Measurements from ENCODE around the gene CELA2A. TPM values are rescaled to one million over a fixed set of nuclear protein-coding genes. Genes with fewer than 3 reads are reported as not detected.
"Not testable (repeated sequence)": the region's sequence is repeated elsewhere in the genome, so short reads cannot be mapped to it uniquely, and the experiment has no call there.

Gene CELA2A
- total RNA-seq, 4 donors from 2014 or later: 0.42 to 9.3 (median 1.5) TPM

DNA sequence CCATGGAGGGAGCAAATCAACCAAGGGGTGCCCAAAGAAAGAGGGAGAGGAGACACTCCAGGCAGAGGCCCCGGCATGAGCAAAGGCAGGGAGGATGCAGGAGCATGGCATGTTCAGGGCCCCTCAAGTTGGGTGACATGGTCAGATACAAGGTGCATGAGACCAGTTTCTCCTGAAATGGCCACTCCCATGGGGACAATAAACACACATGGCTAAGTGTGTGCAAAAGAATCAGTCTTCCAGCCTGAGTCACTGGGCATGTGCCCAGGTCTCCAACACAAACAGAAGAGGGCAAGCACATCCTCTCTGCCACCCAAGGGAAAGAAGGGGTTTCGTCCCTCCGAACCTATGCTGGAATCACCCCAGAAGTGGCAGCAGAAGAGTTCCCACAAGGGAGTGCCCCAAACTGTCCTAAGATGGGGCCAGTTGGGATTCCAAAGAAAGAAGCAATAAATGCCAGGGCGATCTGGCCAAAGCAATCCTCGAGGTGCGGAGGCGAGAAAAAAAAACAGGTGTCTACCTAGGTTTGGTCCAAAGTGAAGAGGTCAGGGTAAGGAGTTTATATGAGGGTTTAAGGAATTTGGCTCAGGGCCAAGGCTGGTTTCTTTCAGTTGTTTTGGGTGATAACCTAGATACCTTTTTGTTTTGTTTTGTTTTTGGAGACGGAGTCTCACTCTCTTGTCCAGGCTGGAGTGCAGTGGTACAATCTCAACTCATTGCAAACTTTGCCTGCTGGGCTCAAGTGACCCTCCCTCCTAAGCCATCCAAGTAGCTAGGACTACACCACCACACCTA, 54.3 kb downstream of the CELA2A start:
- WGBS, 2 donors: 85 to 88% methylated on average over 8 of the region's 8 CpGs
- H3K27me3 ChIP-seq: no peaks in the 10 kb centered on the region
- DNase-seq (ENCODE audit: low spot score in 2 of 2): no peak
- no peak overlapping the region for H3K4me3 ChIP-seq
- no peaks in the 10 kb centered on the region for H3K9me3 ChIP-seq
- peaks cover 0 to 44% (median 0%) of the 10 kb centered on the region in 3 donors for H3K36me3 ChIP-seq
- TF ChIP-seq POLR2A (IDR thresholded peaks at IDR 0.05) (no peak), EP300 (IDR thresholded peaks at IDR 0.05) (no peak)
- peaks cover 0 to 6% (median 2%) of the 10 kb centered on the region in 4 donors for H3K4me1 ChIP-seq
- H3K27ac ChIP-seq: no peak overlapping the region

DNA sequence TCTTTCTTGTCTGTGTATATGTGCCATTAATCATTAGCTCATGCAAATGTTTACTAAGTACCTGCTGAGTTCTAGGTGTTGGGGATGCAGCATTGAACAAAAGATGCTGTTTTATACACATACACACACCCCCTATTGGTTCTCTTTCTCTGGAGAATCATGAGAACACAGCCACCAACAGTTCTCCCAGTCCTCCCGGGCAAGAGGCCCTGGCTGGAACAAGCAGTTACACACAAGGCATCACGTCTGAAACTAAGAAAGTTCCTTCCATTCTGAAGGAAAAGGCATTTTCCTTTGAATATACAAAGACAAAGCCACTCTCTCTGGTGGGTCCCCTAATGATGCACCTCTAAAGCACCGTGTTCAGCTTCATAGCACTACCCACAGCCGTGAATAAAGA, 56.7 kb downstream of the CELA2A start:
- DNase-seq (ENCODE audit: low spot score in 2 of 2): no peak
- Histone ChIP-seq H3K9me3 (no peaks in the 10 kb centered on the region), H3K27ac (no peak overlapping the region), H3K27me3 (no peaks in the 10 kb centered on the region), H3K4me1 (peaks cover 0 to 6% (median 2%) of the 10 kb centered on the region in 4 donors), H3K4me3 (no peak overlapping the region), H3K36me3 (peaks cover 0 to 48% (median 0%) of the 10 kb centered on the region in 3 donors)
- TF ChIP-seq, protein P1, sequence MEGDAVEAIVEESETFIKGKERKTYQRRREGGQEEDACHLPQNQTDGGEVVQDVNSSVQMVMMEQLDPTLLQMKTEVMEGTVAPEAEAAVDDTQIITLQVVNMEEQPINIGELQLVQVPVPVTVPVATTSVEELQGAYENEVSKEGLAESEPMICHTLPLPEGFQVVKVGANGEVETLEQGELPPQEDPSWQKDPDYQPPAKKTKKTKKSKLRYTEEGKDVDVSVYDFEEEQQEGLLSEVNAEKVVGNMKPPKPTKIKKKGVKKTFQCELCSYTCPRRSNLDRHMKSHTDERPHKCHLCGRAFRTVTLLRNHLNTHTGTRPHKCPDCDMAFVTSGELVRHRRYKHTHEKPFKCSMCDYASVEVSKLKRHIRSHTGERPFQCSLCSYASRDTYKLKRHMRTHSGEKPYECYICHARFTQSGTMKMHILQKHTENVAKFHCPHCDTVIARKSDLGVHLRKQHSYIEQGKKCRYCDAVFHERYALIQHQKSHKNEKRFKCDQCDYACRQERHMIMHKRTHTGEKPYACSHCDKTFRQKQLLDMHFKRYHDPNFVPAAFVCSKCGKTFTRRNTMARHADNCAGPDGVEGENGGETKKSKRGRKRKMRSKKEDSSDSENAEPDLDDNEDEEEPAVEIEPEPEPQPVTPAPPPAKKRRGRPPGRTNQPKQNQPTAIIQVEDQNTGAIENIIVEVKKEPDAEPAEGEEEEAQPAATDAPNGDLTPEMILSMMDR (IDR thresholded peaks at IDR 0.05): no peak
- TF ChIP-seq POLR2A (IDR thresholded peaks at IDR 0.05): no peak
- WGBS, 2 donors: 69 to 73% methylated on average over 4 of the region's 4 CpGs

DNA sequence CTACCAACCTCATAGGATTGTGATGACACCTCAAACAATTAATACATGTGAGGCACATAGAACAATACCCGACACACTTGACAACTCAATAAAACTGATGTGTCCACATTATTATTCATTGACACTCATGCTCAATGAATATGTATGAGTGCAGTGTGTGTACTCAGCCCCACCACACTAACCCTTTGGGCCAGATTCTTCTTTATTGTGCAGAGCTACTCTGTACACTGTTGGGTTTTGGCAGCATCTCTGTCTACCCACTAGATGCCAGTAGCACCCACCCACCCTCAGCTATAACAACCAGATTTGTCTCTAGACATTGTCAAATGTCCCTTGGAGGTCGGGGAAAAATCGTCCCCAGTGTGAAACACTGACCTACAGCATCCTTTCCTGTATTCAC, 57.4 kb downstream of the CELA2A start:
- no peaks in the 10 kb centered on the region for H3K27me3 ChIP-seq
- peaks cover 0 to 6% (median 2%) of the 10 kb centered on the region in 4 donors for H3K4me1 ChIP-seq
- H3K4me3 ChIP-seq: no peak overlapping the region
- no peaks in the 10 kb centered on the region for H3K9me3 ChIP-seq
- H3K27ac ChIP-seq: no peak overlapping the region
- DNase-seq (ENCODE audit: low spot score in 2 of 2): no peak
- H3K36me3 ChIP-seq: peaks cover 0 to 53% (median 0%) of the 10 kb centered on the region in 3 donors
- 48 to 62% methylated on average over 3 of the region's 3 CpGs for WGBS, 2 donors
- TF ChIP-seq POLR2A (IDR thresholded peaks at IDR 0.05): no peak
- TF ChIP-seq, protein P1 (IDR thresholded peaks at IDR 0.05): no peak
- TF ChIP-seq EP300 (IDR thresholded peaks at IDR 0.05): no peak

DNA sequence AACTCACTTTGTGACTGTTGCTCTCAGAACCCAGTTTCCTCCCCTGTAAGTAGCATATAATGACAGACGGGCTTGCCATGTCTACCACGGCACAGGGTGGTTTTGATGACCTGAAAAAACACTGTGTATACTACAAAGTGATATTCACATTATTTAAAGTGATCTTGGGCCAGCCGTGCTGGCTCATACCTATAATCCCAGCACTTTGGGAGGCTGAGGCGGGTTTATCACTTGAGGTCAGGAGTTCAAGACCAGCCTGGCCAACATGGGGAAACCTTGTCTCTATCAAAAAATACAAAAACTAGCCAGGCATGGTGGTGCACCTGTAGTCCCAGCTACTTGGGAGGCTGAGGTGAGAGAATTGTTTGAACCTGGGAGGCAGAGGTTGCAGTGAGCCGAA, 58.0 kb downstream of the CELA2A start:
- not testable (repeated sequence) for DNase-seq (ENCODE audit: low spot score in 2 of 2)

DNA sequence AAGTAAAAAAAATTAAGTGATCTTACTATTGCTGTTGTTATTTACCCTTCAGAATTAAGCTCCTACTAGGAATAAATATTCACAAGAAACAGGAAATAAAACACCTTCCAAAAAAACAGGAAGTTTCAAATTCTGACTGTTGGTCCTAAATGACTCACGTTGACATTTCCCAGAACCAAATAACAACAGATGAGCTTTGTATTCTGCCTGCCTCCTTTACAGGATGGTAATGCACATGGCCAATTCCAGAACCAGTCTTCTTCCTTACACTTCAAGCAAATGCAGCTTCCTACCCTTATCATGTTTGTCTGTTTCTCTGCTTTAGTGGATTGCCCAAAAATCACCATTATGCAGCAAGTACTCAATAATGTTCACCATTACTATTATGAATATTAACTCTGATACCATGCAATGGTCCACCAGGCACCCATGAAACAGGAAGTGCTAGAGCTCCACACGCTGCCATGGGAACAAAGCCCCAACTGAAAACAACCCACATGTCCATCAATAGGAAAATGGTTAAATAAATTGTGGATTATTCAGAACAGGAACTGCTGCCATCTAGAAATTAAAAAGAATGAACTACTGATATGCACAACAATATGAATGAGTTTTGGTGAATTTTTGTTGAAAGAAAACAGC, 58.6 kb downstream of the CELA2A start:
- DNase-seq (ENCODE audit: low spot score in 2 of 2): no peak
- TF ChIP-seq, protein P1 (IDR thresholded peaks at IDR 0.05): no peak
- no peak for TF ChIP-seq POLR2A (IDR thresholded peaks at IDR 0.05)
- no peak for TF ChIP-seq EP300 (IDR thresholded peaks at IDR 0.05)
- Histone ChIP-seq H3K27me3 (no peaks in the 10 kb centered on the region), H3K4me1 (peaks cover 0 to 6% (median 2%) of the 10 kb centered on the region in 4 donors), H3K9me3 (no peaks in the 10 kb centered on the region), H3K36me3 (peaks cover 0 to 53% (median 0%) of the 10 kb centered on the region in 3 donors), H3K27ac (no peak overlapping the region), H3K4me3 (no peak overlapping the region)
- WGBS, 2 donors: 43 to 58% methylated on average over 2 of the region's 2 CpGs

More for the DNA sequence above, 58.0 kb downstream of the CELA2A start:
- H3K4me3 ChIP-seq, H3K4me1 ChIP-seq, H3K27me3 ChIP-seq, H3K27ac ChIP-seq, H3K9me3 ChIP-seq: not testable (repeated sequence)
- WGBS, 2 donors: 87 to 95% methylated on average over 5 of the region's 5 CpGs
- peaks cover 0 to 53% (median 0%) of the 10 kb centered on the region in 3 donors for H3K36me3 ChIP-seq

DNA sequence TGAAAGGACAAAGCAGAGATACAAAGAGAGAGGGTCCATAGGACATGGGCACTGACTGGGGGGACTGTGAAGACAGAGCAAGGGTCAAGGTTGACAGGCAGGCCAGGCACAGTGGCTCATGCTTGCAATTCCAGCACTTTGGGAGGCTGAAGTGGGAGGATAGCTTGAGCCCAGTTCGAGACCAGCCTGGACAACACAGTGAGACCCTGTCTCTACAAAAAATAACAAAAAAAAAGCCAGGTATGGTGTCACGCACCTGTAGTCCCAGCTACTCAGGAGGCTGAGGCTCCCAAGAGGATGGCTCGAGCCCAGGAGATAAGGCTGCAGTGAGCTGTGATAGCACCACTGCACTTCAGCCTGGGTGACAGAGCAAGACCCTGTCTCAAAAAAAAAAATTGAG, 63.1 kb downstream of the CELA2A start:
- Histone ChIP-seq H3K36me3 (peaks cover 0 to 30% (median 0%) of the 10 kb centered on the region in 3 donors), H3K27ac (no peak overlapping the region), H3K9me3 (no peaks in the 10 kb centered on the region), H3K4me3 (no peak overlapping the region), H3K27me3 (no peaks in the 10 kb centered on the region), H3K4me1 (peaks cover 0 to 17% (median 8%) of the 10 kb centered on the region in 4 donors)
- no peak for DNase-seq (ENCODE audit: low spot score in 2 of 2)
- no peak for TF ChIP-seq EP300 (IDR thresholded peaks at IDR 0.05)
- no peak for TF ChIP-seq POLR2A (IDR thresholded peaks at IDR 0.05)
- TF ChIP-seq, protein P1 (IDR thresholded peaks at IDR 0.05): no peak
- 93 to 94% methylated on average over 3 of the region's 3 CpGs for whole genome bisulfite sequencing, 2 donors

DNA sequence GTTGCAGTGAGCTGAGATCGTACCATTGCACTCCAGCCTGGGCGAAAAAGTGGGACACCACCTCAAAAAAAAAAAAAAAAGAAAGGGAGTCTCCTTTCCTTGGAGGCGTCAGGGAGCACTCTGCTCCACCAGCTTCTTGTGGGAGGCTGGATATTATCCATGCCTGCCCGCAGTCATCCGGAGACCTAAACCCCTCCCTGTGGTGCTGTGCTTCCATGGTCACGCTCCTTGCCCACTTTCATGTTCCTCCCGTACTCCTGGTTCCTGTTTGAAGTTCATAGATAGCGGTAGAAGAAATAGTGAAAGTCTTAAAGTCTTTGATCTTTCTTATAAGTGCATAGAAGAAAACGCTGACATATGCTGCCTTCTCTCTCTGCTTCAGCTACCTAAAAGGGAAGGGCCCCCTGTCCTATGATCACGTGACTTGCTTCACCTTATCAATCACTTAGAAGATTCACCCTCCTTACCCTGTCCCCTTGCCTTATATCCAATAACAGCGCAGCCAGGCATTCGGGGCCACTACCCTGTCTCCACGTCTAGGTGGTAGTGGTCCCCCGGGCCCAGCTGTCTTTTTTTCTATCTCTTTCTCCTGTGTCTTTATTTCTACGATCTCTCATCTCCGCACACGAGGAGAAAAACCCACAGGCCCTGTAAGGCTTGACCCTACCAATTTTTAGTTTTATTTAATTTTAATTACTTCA, 64.8 kb downstream of the CELA2A start:
- H3K4me3 ChIP-seq; H3K9me3 ChIP-seq; H3K27me3 ChIP-seq; DNase-seq (ENCODE audit: low spot score in 2 of 2): not testable (repeated sequence)
- 93 to 95% methylated on average over 17 of the region's 17 CpGs for WGBS, 2 donors
- Histone ChIP-seq H3K27ac (peak overlapping the region in 1 of 4 donors; percentile 97), H3K36me3 (peaks cover 0 to 23% (median 0%) of the 10 kb centered on the region in 3 donors), H3K4me1 (peaks cover 0 to 23% (median 10%) of the 10 kb centered on the region in 4 donors)

All from tibial nerve (tissue), 4 donors.